ENCODE results near the gene UCP3. TPM values are rescaled to one million over a fixed set of nuclear protein-coding genes. Genes with fewer than 3 reads are reported as not detected.

Gene UCP3
- total and polyA plus RNA-seq, 9 donors: 0.70 to 2.2 (median 1.1) TPM

DNA sequence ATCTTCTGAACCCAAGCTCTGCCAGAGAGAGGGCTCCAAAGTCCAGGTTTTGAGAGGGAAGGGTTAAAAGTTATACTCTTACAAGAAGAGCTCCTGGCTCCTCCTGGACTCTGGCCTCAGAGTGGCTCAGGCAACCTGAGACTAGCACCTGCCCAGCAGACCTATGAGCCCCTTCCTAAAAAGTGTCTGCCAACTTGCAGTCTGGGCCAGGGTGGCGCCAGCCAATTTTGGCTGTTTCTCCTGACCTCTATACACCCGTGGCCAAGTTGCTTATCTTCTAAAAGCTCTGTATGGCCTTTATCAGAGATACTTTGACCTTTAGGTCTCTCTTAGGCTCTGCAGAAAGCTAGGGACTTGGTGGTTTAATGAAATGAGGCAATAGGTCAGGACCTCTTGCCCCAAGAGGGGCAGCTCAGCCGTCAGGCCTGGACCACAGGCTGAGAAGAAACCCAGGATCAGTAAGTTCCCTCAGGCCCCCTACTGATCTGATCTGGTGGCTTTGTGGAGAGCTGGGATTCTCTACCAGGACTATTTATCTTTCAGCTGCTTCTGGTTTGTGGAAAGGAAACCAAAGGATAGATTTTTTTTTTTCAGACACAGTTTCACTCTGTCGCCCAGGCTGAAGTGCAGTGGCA, 10.3 kb upstream of the UCP3 start:
- TF ChIP-seq, protein P1, sequence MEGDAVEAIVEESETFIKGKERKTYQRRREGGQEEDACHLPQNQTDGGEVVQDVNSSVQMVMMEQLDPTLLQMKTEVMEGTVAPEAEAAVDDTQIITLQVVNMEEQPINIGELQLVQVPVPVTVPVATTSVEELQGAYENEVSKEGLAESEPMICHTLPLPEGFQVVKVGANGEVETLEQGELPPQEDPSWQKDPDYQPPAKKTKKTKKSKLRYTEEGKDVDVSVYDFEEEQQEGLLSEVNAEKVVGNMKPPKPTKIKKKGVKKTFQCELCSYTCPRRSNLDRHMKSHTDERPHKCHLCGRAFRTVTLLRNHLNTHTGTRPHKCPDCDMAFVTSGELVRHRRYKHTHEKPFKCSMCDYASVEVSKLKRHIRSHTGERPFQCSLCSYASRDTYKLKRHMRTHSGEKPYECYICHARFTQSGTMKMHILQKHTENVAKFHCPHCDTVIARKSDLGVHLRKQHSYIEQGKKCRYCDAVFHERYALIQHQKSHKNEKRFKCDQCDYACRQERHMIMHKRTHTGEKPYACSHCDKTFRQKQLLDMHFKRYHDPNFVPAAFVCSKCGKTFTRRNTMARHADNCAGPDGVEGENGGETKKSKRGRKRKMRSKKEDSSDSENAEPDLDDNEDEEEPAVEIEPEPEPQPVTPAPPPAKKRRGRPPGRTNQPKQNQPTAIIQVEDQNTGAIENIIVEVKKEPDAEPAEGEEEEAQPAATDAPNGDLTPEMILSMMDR (IDR thresholded peaks at IDR 0.05): no peak
- TF ChIP-seq POLR2A (IDR thresholded peaks at IDR 0.05) (no peak), EP300 (IDR thresholded peaks at IDR 0.05) (no peak)
- intact Hi-C loops (cut with DNase I): no loop called here
- Histone ChIP-seq H3K4me3 (no peak overlapping the region), H3K9me3 (no peaks in the 10 kb centered on the region), H3K36me3 (no peaks in the 10 kb centered on the region), H3K4me1 (ENCODE audit: insufficient read depth) (peaks cover 3% of the 10 kb centered on the region), H3K27ac (peak overlapping the region; percentile 49 to 63), H3K27me3 (no peaks in the 10 kb centered on the region)
- DNase-seq: no peak
- 60 to 80% (median 67%) methylated on average over 4 of the region's 4 CpGs for WGBS, 3 donors

DNA sequence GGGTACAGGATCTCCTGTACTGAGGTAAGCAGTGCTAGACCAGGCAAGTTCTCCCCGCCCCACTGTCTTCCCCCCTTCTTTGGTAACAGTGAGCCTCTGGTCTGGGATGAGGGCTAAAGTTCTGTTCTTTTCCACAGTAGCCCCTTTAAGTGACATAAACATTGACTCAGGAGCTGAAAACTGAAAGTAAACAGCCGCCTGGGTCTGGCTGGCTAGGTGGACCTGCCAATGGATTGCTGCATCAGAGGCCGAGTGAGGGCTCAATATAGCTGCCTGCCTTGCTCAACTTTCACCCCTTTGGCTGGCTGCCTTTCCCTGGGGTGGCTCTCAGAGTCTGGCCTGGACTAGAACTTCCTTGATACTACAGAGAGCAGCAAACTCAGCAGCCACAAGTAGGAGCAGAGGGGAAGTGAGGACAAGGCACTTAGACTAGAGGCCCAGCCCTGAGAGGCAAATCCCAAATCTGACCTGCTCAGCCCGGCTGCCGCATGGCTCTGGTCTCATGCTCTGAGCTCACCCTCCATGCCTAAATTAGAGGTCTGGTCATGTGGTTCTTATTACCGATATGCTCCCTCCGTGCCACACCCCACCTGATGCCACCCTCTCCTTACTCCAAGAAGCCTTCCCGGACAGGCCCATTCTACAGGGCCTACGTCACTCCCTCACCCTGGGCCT, 9.6 kb upstream of the UCP3 start:
- Histone ChIP-seq H3K4me3 (no peak overlapping the region), H3K27ac (peak overlapping the region; percentile 49 to 63)

DNA sequence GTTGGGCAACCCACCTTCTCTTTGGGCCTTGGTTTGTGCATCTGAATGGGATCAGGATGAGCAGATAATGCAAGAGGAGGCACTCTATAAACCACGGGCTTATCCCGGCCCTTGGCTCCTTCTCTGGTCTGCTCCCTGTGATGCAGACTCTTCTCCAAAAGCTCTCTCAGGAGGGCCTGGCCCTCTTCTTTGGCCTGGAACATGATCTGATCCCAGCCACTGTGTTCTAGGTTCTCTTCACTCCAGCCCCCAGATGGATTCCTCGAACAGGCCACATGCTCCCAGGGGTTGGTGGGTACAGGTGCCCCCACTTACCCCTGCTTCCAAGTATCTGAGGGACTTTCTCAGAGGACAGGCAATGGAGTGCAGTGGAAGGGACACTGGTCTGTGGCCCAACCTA, 8.7 kb upstream of the UCP3 start:
- no peaks in the 10 kb centered on the region for H3K9me3 ChIP-seq
- intact Hi-C loops (cut with DNase I): no loop called here
- 93 to 95% (median 94%) methylated on average over 3 of the region's 3 CpGs for WGBS, 3 donors
- no peak for DNase-seq
- TF ChIP-seq, protein P1 (IDR thresholded peaks at IDR 0.05): no peak
- TF ChIP-seq EP300 (IDR thresholded peaks at IDR 0.05) (no peak), POLR2A (IDR thresholded peaks at IDR 0.05) (no peak)
- H3K36me3 ChIP-seq: no peaks in the 10 kb centered on the region
- H3K27me3 ChIP-seq: no peaks in the 10 kb centered on the region
- no peak overlapping the region for H3K4me3 ChIP-seq
- H3K4me1 ChIP-seq (ENCODE audit: insufficient read depth): peaks cover 3% of the 10 kb centered on the region
- H3K27ac ChIP-seq: no peak overlapping the region

More for the DNA sequence above, 9.6 kb upstream of the UCP3 start:
- Histone ChIP-seq H3K36me3 (no peaks in the 10 kb centered on the region), H3K27me3 (no peaks in the 10 kb centered on the region), H3K9me3 (no peaks in the 10 kb centered on the region), H3K4me1 (ENCODE audit: insufficient read depth) (peaks cover 3% of the 10 kb centered on the region)
- intact Hi-C loops (cut with DNase I): no loop called here
- TF ChIP-seq POLR2A (IDR thresholded peaks at IDR 0.05) (no peak), EP300 (IDR thresholded peaks at IDR 0.05) (no peak)
- TF ChIP-seq, protein P1 (IDR thresholded peaks at IDR 0.05): no peak
- 56 to 67% (median 63%) methylated on average over 9 of the region's 9 CpGs for WGBS, 3 donors
- DNase-seq: peak; percentile 84 to 92 (median 85)

DNA sequence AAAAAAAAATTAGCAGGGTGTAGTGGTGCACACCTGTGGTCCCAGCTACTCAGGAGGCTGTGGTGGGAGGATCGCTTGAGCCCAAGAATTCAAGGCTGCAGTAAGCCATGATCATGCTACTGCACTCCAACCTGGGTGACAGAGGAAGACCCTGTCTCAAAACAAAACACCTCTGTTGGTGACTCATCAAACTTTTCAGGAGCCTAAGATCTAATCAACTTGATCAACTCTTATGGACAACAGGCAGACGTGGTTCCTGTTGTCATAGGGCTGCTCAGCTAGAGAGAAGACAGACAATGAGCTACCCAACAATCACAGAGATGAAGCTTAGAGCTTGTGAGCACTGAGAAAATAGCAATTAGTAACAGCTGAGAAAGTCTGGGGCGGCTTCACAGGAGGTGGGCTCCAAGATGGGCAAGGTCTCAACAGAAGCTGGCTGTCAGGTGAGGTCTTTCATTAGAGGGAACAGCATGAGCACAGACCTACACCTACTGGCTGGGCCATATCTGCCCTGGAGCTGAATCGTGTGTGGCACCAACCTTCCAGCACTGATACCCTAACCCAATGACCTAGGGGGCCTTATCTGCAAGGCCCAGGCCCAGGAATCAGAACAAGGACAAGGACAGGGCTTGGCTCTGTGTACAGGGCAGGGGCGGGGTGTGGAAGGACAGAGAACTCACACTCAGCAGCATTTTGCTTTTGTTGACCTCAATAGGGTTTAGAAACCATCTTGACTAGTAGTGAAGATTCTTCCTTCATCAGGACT, 7.2 kb upstream of the UCP3 start:
- intact Hi-C loops (cut with DNase I): no loop called here
- no peaks in the 10 kb centered on the region for H3K27me3 ChIP-seq
- H3K27ac ChIP-seq: no peak overlapping the region
- H3K36me3 ChIP-seq: no peaks in the 10 kb centered on the region
- no peaks in the 10 kb centered on the region for H3K9me3 ChIP-seq
- H3K4me1 ChIP-seq (ENCODE audit: insufficient read depth): peaks cover 3% of the 10 kb centered on the region
- no peak overlapping the region for H3K4me3 ChIP-seq
- TF ChIP-seq, protein P1 (IDR thresholded peaks at IDR 0.05): no peak
- TF ChIP-seq POLR2A (IDR thresholded peaks at IDR 0.05) (no peak), EP300 (IDR thresholded peaks at IDR 0.05) (no peak)
- no peak for DNase-seq
- WGBS, 3 donors: 96 to 98% (median 97%) methylated on average over 5 of the region's 5 CpGs
